Parathyroid adenoma (tissue), 2 donors: ENCODE measurements around the gene ZNF766.
"Not testable (repeated sequence)": the region's sequence is repeated elsewhere in the genome, so short reads cannot be mapped to it uniquely, and the experiment has no call there.

Experiments
- H2AFZ ChIP-seq: fragments of 300-600 bp; sonication (generic); one replicate; pipeline ENCODE4 v1.7.0; 2017; ENCODE audit warnings: antibody characterized with exemption, mild to moderate bottlenecking
- H3K27ac ChIP-seq: fragments of 300-600 bp; sonication (generic); one replicate; pipeline ENCODE4 v1.7.0; 2017
- H3K27me3 ChIP-seq: fragments of 300-600 bp; sonication (generic); one replicate; pipeline ENCODE4 v1.7.0; 2017; ENCODE audit warnings: low read length; ENCODE audit not compliant: control insufficient read depth, insufficient read depth
- H3K36me3 ChIP-seq: fragments of 300-600 bp; sonication (generic); one replicate; pipeline ENCODE4 v1.7.0; 2017; ENCODE audit warnings: low read length; ENCODE audit not compliant: control insufficient read depth, insufficient read depth
- H3K4me1 ChIP-seq: fragments of 300-600 bp; sonication (generic); one replicate; pipeline ENCODE4 v1.7.0; 2017; ENCODE audit warnings: control low read depth
- H3K4me2 ChIP-seq: fragments of 300-600 bp; sonication (generic); one replicate; pipeline ENCODE4 v1.7.0; 2017; ENCODE audit warnings: low read length
- H3K4me3 ChIP-seq: fragments of 300-600 bp; sonication (generic); one replicate; pipeline ENCODE4 v1.7.0; 2017; ENCODE audit warnings: low read depth, low read length
- H3K79me2 ChIP-seq: fragments of 300-600 bp; sonication (generic); one replicate; pipeline ENCODE4 v1.7.0; 2017; ENCODE audit warnings: control low read depth
- H3K9ac ChIP-seq: fragments of 300-600 bp; sonication (generic); one replicate; pipeline ENCODE4 v1.7.0; 2017; ENCODE audit warnings: mild to moderate bottlenecking
- H3K9me3 ChIP-seq: fragments of 300-600 bp; sonication (generic); one replicate; pipeline ENCODE4 v1.7.0; 2017; ENCODE audit warnings: low read length; ENCODE audit not compliant: control insufficient read depth
- TF ChIP-seq, protein P1 (sequence below): fragments of 300-600 bp; sonication (generic); IDR thresholded peaks from one replicate; pipeline ENCODE4 v1.7.0; 2017; ENCODE audit warnings: antibody characterized with exemption, mild to moderate bottlenecking
- donor health status: primary hyperparathyroidism.

The ZNF766 gene

DNA sequence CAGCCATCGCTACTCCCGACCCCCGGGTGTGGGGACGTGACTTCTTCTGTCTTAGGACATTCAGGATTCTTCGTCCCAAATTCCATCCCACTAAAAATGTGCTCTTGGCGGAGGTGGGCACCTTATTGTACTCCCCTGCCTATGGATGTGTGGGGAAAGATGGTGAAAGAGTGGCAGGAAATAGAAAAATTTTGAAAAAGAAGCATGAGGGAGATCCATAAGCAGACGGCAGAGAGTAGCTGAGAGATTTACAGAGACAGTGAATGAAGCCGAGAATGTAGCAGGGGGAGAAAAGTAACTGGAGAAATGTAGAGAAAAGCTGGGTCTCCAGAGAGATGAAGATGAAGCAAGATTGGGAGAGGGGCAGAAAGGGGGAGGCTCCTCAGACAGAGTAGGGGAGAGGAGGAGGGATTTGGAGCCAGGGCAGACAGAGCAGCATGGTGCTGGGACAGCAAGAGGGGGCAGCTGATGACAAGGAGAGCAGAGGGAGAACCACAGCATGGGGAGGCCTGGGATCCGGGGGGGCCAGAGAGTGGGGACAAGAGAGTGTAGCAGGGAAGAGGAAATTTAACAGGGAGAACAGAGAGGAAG lies 67.5 kb downstream of the ZNF766 start:
- H3K79me2 ChIP-seq = no peaks in the 10 kb centered on the region
- peak overlapping the region; percentile 60 for H3K27ac ChIP-seq
- TF ChIP-seq, protein P1, sequence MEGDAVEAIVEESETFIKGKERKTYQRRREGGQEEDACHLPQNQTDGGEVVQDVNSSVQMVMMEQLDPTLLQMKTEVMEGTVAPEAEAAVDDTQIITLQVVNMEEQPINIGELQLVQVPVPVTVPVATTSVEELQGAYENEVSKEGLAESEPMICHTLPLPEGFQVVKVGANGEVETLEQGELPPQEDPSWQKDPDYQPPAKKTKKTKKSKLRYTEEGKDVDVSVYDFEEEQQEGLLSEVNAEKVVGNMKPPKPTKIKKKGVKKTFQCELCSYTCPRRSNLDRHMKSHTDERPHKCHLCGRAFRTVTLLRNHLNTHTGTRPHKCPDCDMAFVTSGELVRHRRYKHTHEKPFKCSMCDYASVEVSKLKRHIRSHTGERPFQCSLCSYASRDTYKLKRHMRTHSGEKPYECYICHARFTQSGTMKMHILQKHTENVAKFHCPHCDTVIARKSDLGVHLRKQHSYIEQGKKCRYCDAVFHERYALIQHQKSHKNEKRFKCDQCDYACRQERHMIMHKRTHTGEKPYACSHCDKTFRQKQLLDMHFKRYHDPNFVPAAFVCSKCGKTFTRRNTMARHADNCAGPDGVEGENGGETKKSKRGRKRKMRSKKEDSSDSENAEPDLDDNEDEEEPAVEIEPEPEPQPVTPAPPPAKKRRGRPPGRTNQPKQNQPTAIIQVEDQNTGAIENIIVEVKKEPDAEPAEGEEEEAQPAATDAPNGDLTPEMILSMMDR = no peak
- H3K4me2 ChIP-seq = peak overlapping the region; percentile 97
- peak overlapping the region; percentile 95 for H3K4me3 ChIP-seq
- no peaks in the 10 kb centered on the region for H3K27me3 ChIP-seq
- no peaks in the 10 kb centered on the region for H3K36me3 ChIP-seq
- H3K4me1 ChIP-seq = no peaks in the 10 kb centered on the region
- no peaks in the 10 kb centered on the region for H3K9me3 ChIP-seq
- H3K9ac ChIP-seq = no peak overlapping the region
- no peak overlapping the region for H2AFZ ChIP-seq

DNA sequence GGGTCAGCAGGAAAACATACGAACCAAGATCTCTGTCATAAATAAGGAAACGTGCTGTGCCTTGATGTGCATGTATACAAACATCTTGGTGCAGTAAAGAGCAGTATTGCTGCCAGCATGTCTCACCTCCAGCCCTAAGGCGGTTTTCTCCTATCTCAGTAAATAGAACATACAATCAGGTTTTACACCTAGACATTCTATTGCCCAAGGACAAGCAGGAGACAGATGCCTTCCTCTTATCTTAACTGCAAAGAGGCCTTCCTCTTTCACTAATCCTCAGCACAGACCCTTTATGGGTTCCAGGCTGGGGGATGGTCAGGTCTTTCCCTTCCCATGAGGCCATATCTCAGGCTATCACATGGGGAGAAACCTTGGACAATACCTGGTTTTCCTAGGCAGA lies 69.6 kb downstream of the ZNF766 start:
- H3K9ac ChIP-seq = not testable (repeated sequence)

GRCh38 chr19:52343548-52343947 lies 74.2 kb downstream of the ZNF766 start:
- H3K27me3 ChIP-seq = no peaks in the 10 kb centered on the region
- no peak overlapping the region for H3K9ac ChIP-seq
- H3K27ac ChIP-seq = no peak overlapping the region
- H3K79me2 ChIP-seq = no peaks in the 10 kb centered on the region
- TF ChIP-seq, protein P1 = peak; percentile 27
- H3K4me2 ChIP-seq = peak overlapping the region; percentile 5
- no peak overlapping the region for H2AFZ ChIP-seq
- no peaks in the 10 kb centered on the region for H3K36me3 ChIP-seq
- no peak overlapping the region for H3K4me3 ChIP-seq
- H3K4me1 ChIP-seq = no peaks in the 10 kb centered on the region
- H3K9me3 ChIP-seq = no peaks in the 10 kb centered on the region

More for the DNA sequence above, 69.6 kb downstream of the ZNF766 start:
- not testable (repeated sequence) for H2AFZ ChIP-seq, H3K4me3 ChIP-seq, H3K79me2 ChIP-seq, H3K4me1 ChIP-seq, H3K4me2 ChIP-seq, H3K27me3 ChIP-seq, H3K36me3 ChIP-seq, H3K27ac ChIP-seq, H3K9me3 ChIP-seq

GRCh38 chr19:52345162-52345561 lies 75.8 kb downstream of the ZNF766 start:
- no peaks in the 10 kb centered on the region for H3K9me3 ChIP-seq
- H3K9ac ChIP-seq = no peak overlapping the region
- H3K27ac ChIP-seq = no peak overlapping the region
- H3K79me2 ChIP-seq = no peaks in the 10 kb centered on the region
- H3K4me2 ChIP-seq = no peak overlapping the region
- H3K27me3 ChIP-seq = no peaks in the 10 kb centered on the region
- no peaks in the 10 kb centered on the region for H3K36me3 ChIP-seq
- H3K4me1 ChIP-seq = no peaks in the 10 kb centered on the region
- H2AFZ ChIP-seq = no peak overlapping the region
- TF ChIP-seq, protein P1 = no peak
- H3K4me3 ChIP-seq = no peak overlapping the region
